Sigmoid colon (tissue), 7 donors: ENCODE data around the gene CDKN2B. TPM values are rescaled to one million over a fixed set of nuclear protein-coding genes. Genes with fewer than 3 reads are reported as not detected.

Experiments used
- DNase-seq: peaks from one replicate; pipeline ENCODE4 v3.0.0-alpha.2; 2019
- H3K27ac ChIP-seq, 4 donors: fragments of 200-600 bp; sonication (generic); one replicate each; pipeline ENCODE4 v1.5.1; 2016 to 2019; ENCODE audit warnings: mild to moderate bottlenecking in 1 of 4
- H3K27me3 ChIP-seq, 3 donors: fragments of 200-600 bp; sonication (generic); one replicate each; pipeline ENCODE4 v1.5.1; 2019; ENCODE audit warnings: mild to moderate bottlenecking in 1 of 3
- H3K36me3 ChIP-seq, 4 donors: fragments of 200-600 bp; sonication (generic); one replicate each; pipeline ENCODE4 v1.5.1; 2016 to 2019
- H3K4me1 ChIP-seq, 4 donors: fragments of 200-600 bp; sonication (generic); one replicate each; pipeline ENCODE4 v1.5.1; 2017 to 2019
- H3K4me3 ChIP-seq, 4 donors: fragments of 200-600 bp; sonication (generic); one replicate each; pipeline ENCODE4 v1.5.1; 2017 to 2019; ENCODE audit warnings: mild to moderate bottlenecking in 2 of 4, moderate library complexity in 1 of 4
- H3K9me3 ChIP-seq, 4 donors: fragments of 200-600 bp in 3 of 4; sonication (generic) in 3 of 4; one replicate each; pipeline versions ENCODE4 v1.5.1 to v1.6.1; 2013 to 2019
- CTCF ChIP-seq, 4 experiments: fragments of 450-650 bp in 3 of 4; fragments of 200-600 bp in 1 of 4; IDR thresholded peaks; one replicate each; pipeline ENCODE4 v1.5.1; 2016 to 2019; ENCODE audit warnings: antibody characterized with exemption in 4 of 4, mild to moderate bottlenecking in 3 of 4, moderate library complexity in 2 of 4
- EP300 ChIP-seq, 4 donors: sonication (generic); formaldehyde crosslinking; IDR thresholded peaks; one replicate each; pipeline ENCODE4 v1.6.1; 2017; ENCODE audit warnings: antibody characterized with exemption in 4 of 4
- POLR2A ChIP-seq, 2 donors: fragments of 450-650 bp; IDR thresholded peaks; one replicate each; pipeline ENCODE4 v1.6.1; 2016; ENCODE audit warnings: antibody characterized with exemption in 2 of 2, mild to moderate bottlenecking in 2 of 2, moderate library complexity in 2 of 2
- POLR2AphosphoS5 ChIP-seq, 4 donors: sonication (generic); formaldehyde crosslinking; IDR thresholded peaks; one replicate each; pipeline ENCODE4 v1.6.1; 2017; ENCODE audit warnings: antibody characterized with exemption in 4 of 4
- WGBS, 2 donors: extraction: QIAGEN DNeasy Blood & Tissue Kit; methylation state at CpG; one replicate each; pipeline ENCODE4 v1.1.7; 2013; 5-methylcytosine and 5-hydroxymethylcytosine counted together
- intact Hi-C: fragments of 100-400 bp; cut with DNase I; formaldehyde crosslinking; loops from one replicate; pipeline ENCODE4 v1.15.1; 2023
- polyA plus RNA-seq, 3 donors: library from polyadenylated mRNA; stranded (reverse); fragments of 200-250 nt; gene quantifications; one replicate each; pipeline ENCODE4 v1.2.3, GENCODE V29; 2013
- total RNA-seq, 4 donors: library from RNA; depleted of rRNA; stranded (reverse); fragments of >200 nt; gene quantifications; one replicate each; pipeline ENCODE4 v1.1.0, GENCODE V29; 2016
- donor health status: healthy with polysubstance abuse.
- donor health status: Bipolar disorder and iron deficiency.
- donor health status: healthy.

Gene CDKN2B
- total and polyA plus RNA-seq, 7 donors = 3.0 to 124 (median 6.1) TPM

GRCh38 chr9:22010866-22011625, 1.9 kb upstream of the CDKN2B start:
- Histone ChIP-seq H3K27me3 (peaks cover 6 to 26% (median 11%) of the 10 kb centered on the region in 3 donors), H3K36me3 (no peaks in the 10 kb centered on the region), H3K27ac (no peak overlapping the region), H3K9me3 (no peaks in the 10 kb centered on the region), H3K4me1 (peaks cover 0 to 21% (median 13%) of the 10 kb centered on the region in 4 donors), H3K4me3 (no peak overlapping the region)
- TF ChIP-seq POLR2A (IDR thresholded peaks at IDR 0.05) (no peak), CTCF (IDR thresholded peaks at IDR 0.05) (no peak), EP300 (IDR thresholded peaks at IDR 0.05) (no peak), POLR2AphosphoS5 (IDR thresholded peaks at IDR 0.05) (no peak)
- intact Hi-C loops = no loop called here
- 18 to 19% methylated on average over 13 of the region's 13 CpGs for WGBS, 2 donors
- DNase-seq = no peak

- 3 to 10% methylated on average over 6 of the region's 6 CpGs for WGBS, 2 donors
- intact Hi-C loops = loop anchor here (2.0 kb wide), 1 partner anchor 197 kb away; no protein-coding TSS in a partner anchor
- H3K27me3 ChIP-seq = peaks cover 13 to 41% (median 27%) of the 10 kb centered on the region in 3 donors
- peak overlapping the region in 3 of 4 donors; percentile 50 to 67 (median 59) for H3K4me3 ChIP-seq
- H3K4me1 ChIP-seq = peaks cover 0 to 25% (median 13%) of the 10 kb centered on the region in 4 donors
- H3K36me3 ChIP-seq = no peaks in the 10 kb centered on the region
- peak overlapping the region; percentile 75 to 94 (median 83) for H3K27ac ChIP-seq
- TF ChIP-seq POLR2AphosphoS5 (IDR thresholded peaks at IDR 0.05) (peak in 1 of 4 donors; percentile 62), CTCF (IDR thresholded peaks at IDR 0.05) (no peak), EP300 (IDR thresholded peaks at IDR 0.05) (no peak), POLR2A (IDR thresholded peaks at IDR 0.05) (peak in 1 of 2 donors; percentile 16)
- H3K9me3 ChIP-seq = no peaks in the 10 kb centered on the region
- no peak for DNase-seq
Observed at GRCh38 chr9:22009506-22009867, 382 bp upstream of the CDKN2B start.

DNA sequence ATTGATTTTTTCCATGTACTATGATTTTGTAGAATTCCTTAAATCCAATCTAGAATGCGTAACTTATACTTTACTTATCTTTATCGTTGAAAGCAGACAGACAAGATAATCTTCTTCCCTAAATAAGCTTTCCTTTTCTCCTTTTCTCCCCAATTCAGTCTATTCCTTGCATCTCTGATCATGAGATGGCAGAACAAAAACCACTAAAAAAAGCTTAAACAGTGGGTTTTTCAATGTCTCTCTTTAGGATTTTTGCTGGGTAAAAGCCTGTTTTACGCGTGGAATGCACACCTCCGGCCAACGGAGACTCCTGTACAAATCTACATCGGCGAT, 755 bp downstream of the CDKN2B start:
- Histone ChIP-seq H3K27ac (peak overlapping the region; percentile 75 to 94 (median 83)), H3K9me3 (no peaks in the 10 kb centered on the region), H3K4me1 (peaks cover 0 to 25% (median 13%) of the 10 kb centered on the region in 4 donors), H3K4me3 (peak overlapping the region; percentile 40 to 67 (median 54)), H3K27me3 (peaks cover 13 to 52% (median 28%) of the 10 kb centered on the region in 3 donors), H3K36me3 (no peaks in the 10 kb centered on the region)
- DNase-seq = no peak
- no peak for TF ChIP-seq POLR2A (IDR thresholded peaks at IDR 0.05)
- no peak for TF ChIP-seq POLR2AphosphoS5 (IDR thresholded peaks at IDR 0.05)
- TF ChIP-seq CTCF (IDR thresholded peaks at IDR 0.05) = no peak
- TF ChIP-seq EP300 (IDR thresholded peaks at IDR 0.05) = no peak
- intact Hi-C loops = loop anchor here (2.0 kb wide), 1 partner anchor 196 kb away; no protein-coding TSS in a partner anchor
- WGBS, 2 donors = 1 to 4% methylated on average over 8 of the region's 8 CpGs

DNA sequence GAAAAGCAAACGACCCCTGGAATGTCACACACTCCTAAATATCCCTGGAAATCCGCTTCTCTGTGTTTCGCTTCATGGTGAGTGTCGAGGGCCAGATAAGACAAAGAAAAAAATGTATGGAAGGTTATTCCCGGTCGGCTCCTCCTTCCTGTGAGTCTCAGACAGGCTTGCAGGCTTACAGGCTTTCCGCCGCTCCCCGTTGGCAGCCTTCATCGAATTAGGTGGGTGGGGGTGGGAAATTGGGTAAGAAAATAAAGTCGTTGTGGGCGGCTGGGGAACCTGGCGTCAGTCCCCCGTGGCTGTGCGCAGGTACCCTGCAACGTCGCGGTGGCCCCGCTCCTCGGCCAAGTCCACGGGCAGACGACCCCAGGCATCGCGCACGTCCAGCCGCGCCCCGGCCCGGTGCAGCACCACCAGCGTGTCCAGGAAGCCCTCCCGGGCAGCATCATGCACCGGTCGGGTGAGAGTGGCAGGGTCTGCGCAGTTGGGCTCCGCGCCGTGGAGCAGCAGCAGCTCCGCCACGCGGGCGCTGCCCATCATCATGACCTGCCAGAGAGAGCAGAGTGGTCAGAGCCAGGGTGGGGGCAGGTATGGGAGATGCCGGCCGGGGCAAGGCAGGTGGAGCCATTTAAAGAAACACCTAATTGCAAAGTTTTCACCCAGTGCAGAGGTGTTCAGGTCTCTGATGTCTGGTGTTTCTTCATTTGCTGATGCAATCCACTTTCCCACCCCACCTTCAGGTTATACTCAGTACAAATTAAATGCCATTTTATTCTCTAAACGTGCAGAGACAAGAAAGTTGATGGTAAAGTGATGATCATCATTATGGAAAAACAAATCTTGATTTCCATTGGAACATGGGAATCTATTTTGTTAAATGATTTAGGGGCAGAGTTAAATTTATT, 3.2 kb downstream of the CDKN2B start:
- intact Hi-C loops = no loop called here
- no peak for TF ChIP-seq POLR2AphosphoS5 (IDR thresholded peaks at IDR 0.05)
- no peak for TF ChIP-seq CTCF (IDR thresholded peaks at IDR 0.05)
- no peak for TF ChIP-seq EP300 (IDR thresholded peaks at IDR 0.05)
- no peak for TF ChIP-seq POLR2A (IDR thresholded peaks at IDR 0.05)
- Histone ChIP-seq H3K4me1 (peaks cover 0 to 25% (median 13%) of the 10 kb centered on the region in 4 donors), H3K36me3 (no peaks in the 10 kb centered on the region), H3K27me3 (peaks cover 13 to 65% (median 28%) of the 10 kb centered on the region in 3 donors), H3K4me3 (no peak overlapping the region), H3K27ac (no peak overlapping the region), H3K9me3 (no peaks in the 10 kb centered on the region)
- DNase-seq = no peak
- WGBS, 2 donors = 20 to 68% methylated on average over 44 of the region's 44 CpGs
